ENCODE data around the gene CIITA. TPM values are rescaled to one million over a fixed set of nuclear protein-coding genes. Genes with fewer than 3 reads are reported as not detected.
"Not testable (repeated sequence)": the region's sequence is repeated elsewhere in the genome, so short reads cannot be mapped to it uniquely, and the experiment has no call there.

CIITA gene
- total RNA-seq, 2 experiments from 2014 or later = 1.4 to 1.5 TPM

DNA sequence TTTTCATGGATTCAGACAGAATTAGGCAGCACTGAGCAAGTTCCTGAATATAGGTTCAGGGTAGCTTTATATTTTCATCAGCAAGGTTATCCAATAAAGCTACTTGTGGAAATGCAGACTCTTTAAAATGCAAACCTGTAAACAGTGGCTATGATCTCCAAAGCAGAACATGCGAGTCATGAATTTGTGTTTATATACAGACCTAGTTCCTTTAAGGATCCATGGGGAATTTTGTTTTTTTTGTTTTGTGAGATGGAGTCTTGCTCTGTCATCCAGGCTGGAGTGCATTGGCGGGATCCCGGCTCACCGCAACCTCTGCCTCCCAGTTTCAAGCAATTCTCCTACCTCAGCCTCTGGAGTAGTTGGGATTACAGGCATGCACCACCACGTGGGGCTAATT, 82.2 kb downstream of the CIITA start:
- DNase-seq = no peak
- Mint-ChIP-seq H3K27ac (no peak overlapping the region), H3K27me3 (no peaks in the 10 kb centered on the region), H3K4me1 (peaks cover 26% of the 10 kb centered on the region), H3K9me3 (no peaks in the 10 kb centered on the region), H3K36me3 (peaks cover 16% of the 10 kb centered on the region), H3K4me3 (no peak overlapping the region)

DNA sequence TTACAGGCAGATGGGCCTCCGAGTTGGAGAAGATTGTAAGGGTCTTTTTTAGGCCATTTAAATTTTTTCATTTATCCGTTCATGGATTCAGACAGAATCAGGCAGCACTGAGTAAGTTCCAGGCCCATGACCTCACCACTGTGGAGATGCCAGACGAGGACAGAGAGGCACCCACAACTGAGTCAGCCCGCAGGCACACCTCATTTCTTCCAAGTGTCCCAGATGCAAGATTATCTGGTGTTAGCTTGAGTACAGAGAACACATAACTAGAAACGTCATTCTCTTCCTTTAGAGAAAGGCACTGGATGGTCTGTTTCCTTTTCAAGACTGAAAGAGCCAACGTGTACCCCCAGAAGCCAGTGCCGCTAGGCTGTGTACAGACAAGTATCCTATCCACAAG, 84.2 kb downstream of the CIITA start:
- Mint-ChIP-seq H3K36me3 (peaks cover 30% of the 10 kb centered on the region), H3K4me3 (no peak overlapping the region), H3K27ac (no peak overlapping the region), H3K9me3 (peaks cover 3% of the 10 kb centered on the region), H3K27me3 (no peaks in the 10 kb centered on the region), H3K4me1 (peaks cover 33% of the 10 kb centered on the region)
- no peak for DNase-seq

DNA sequence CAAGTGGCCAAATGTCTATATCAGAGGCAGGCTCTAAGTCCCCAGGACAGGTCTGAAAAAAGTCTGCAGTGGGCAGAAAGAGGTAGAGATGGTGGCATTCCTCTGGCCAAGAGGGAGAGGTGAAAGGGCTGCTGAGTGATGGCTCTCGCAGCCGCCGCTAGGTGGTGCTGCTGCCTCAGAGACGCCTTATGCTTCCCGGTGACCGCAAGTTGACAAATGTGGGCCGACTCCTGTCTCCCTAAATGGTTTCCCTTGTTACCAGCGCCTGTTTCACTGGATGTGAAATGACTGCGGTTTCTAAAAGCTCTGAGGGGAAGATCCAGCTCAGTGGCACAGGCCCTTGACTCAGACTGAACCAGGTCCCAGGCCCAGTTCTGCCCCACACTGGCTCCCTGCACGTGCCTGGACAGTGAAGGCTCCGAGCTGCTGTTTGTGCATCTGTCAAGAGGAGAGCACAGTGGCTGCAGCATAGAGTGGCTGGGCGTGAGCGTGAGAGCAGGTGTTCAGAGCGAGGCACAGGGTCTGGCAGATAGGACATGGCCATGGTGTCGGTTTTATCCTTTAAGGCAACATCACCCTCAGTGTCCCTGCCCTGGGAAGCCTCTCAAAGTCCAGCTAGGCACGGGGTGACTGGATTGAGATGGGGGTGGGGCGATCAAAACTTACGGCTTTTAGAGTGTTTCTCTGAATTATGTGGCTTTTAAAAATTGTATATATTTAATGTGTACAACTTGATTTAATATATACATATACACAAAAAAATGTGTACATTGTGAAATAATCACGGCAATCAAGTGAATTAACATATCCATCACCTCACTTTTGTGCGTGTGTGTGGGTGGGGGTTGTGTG, 87.3 kb downstream of the CIITA start:
- H3K4me1 Mint-ChIP-seq = peaks cover 33% of the 10 kb centered on the region
- no peak overlapping the region for H3K4me3 Mint-ChIP-seq
- DNase-seq = peak; percentile 75
- peaks cover 3% of the 10 kb centered on the region for H3K9me3 Mint-ChIP-seq
- H3K27ac Mint-ChIP-seq = peak overlapping the region; percentile 55
- peaks cover 35% of the 10 kb centered on the region for H3K36me3 Mint-ChIP-seq
- no peaks in the 10 kb centered on the region for H3K27me3 Mint-ChIP-seq

DNA sequence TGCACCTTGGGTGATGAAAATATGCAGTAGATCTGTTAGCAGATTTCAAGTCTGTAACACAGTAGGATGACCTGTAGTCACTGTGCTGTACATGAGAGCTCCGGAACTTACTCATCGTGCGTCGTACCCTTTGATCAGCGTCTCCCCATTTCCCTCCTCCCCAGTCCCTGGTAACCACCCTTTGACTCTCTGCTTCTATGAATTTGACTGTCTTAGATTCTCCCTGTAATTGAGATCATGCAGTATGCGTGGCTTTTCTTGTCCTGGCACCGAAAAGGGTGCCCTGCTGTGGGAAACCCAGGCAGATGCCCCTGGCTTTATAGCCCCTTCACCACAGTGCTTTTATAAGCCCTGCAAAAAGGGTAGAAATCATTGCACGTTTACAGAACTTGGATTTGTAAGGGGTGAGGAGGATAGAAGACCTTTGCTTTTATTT, 87.9 kb downstream of the CIITA start:
- Mint-ChIP-seq H3K9me3 (peaks cover 3% of the 10 kb centered on the region), H3K4me1 (peaks cover 33% of the 10 kb centered on the region), H3K27ac (peak overlapping the region; percentile 73), H3K36me3 (peaks cover 35% of the 10 kb centered on the region), H3K4me3 (peak overlapping the region; percentile 19), H3K27me3 (no peaks in the 10 kb centered on the region)
- DNase-seq = no peak

- H3K36me3 Mint-ChIP-seq = peaks cover 36% of the 10 kb centered on the region
- no peak for DNase-seq
- no peak overlapping the region for H3K4me3 Mint-ChIP-seq
- H3K27me3 Mint-ChIP-seq = no peaks in the 10 kb centered on the region
- peak overlapping the region; percentile 64 for H3K27ac Mint-ChIP-seq
- H3K9me3 Mint-ChIP-seq = peaks cover 3% of the 10 kb centered on the region
- H3K4me1 Mint-ChIP-seq = peaks cover 33% of the 10 kb centered on the region
Measured at GRCh38 chr16:10965440-10966061, 88.5 kb downstream of the CIITA start.

DNA sequence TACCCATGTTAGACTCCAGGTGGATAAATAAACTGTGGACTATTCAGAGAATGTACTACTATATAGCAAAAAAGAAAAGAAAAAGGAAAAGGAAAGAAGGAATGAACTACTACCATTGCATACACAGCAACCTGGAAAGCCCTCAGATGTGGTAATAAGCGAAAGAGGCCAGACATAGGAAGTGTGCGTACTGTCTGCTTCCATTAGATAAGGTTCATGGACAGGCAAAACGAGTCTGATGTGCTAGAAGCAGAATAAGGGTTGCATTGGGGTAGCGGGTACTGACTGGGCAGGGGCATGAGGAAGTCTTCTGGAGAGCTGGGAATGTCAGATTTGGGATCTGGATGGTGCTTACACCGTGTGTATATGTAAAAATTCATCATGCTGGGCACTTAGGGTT, 89.1 kb downstream of the CIITA start:
- peaks cover 3% of the 10 kb centered on the region for H3K9me3 Mint-ChIP-seq
- H3K4me1 Mint-ChIP-seq = peaks cover 33% of the 10 kb centered on the region
- peak overlapping the region; percentile 64 for H3K27ac Mint-ChIP-seq
- no peak overlapping the region for H3K4me3 Mint-ChIP-seq
- DNase-seq = no peak
- no peaks in the 10 kb centered on the region for H3K27me3 Mint-ChIP-seq
- peaks cover 41% of the 10 kb centered on the region for H3K36me3 Mint-ChIP-seq

GRCh38 chr16:10966559-10966958, 89.6 kb downstream of the CIITA start:
- DNase-seq, H3K9me3 Mint-ChIP-seq, H3K27me3 Mint-ChIP-seq, H3K4me3 Mint-ChIP-seq: not testable (repeated sequence)
- Mint-ChIP-seq H3K36me3 (peaks cover 44% of the 10 kb centered on the region), H3K27ac (peak overlapping the region; percentile 64), H3K4me1 (peaks cover 34% of the 10 kb centered on the region)

DNA sequence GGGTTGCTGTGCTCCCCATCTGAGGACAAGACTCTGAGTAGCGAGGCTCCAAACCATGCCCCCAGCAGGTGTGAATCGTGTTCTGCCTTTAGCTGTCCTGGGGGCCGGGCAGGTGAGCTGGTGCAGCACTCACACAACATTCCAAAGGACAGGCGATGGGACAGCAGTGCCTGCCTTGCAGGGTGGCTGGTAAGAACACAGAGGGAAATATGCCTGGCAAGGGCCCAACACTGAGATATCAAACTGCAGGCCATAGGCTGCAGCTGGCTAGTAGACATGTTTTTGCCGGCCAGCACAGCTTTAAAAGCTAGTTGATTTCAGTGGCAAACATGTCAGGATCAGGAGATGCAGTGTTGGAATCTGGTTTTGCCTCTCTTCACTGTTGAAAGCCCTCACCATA, 91.0 kb downstream of the CIITA start:
- Mint-ChIP-seq H3K27me3 (no peaks in the 10 kb centered on the region), H3K27ac (no peak overlapping the region), H3K4me3 (no peak overlapping the region), H3K4me1 (peaks cover 45% of the 10 kb centered on the region), H3K36me3 (peaks cover 46% of the 10 kb centered on the region), H3K9me3 (peaks cover 3% of the 10 kb centered on the region)
- DNase-seq = no peak

DNA sequence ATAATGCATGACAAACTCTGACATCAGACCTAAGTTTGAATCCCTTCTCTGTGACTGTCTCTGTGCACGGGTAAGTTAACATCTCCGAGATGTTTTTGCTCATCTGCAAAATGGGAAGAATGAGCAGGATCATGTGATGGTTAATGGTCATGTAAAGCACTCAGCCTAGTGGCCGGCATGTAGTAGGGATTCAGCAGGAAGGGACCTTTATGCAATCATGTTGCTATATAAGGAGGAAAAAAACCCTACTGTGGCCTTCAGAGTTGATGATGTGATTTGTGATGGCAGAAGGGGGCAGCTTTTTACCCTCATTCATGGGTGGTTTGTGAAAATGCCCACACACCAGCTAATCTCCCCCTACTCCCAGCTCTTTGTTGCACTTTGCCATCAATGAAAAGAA, 91.5 kb downstream of the CIITA start:
- peaks cover 46% of the 10 kb centered on the region for H3K36me3 Mint-ChIP-seq
- H3K27ac Mint-ChIP-seq = no peak overlapping the region
- H3K4me3 Mint-ChIP-seq = no peak overlapping the region
- peaks cover 49% of the 10 kb centered on the region for H3K4me1 Mint-ChIP-seq
- H3K9me3 Mint-ChIP-seq = peaks cover 3% of the 10 kb centered on the region
- H3K27me3 Mint-ChIP-seq = no peaks in the 10 kb centered on the region
- DNase-seq = no peak

- peaks cover 40% of the 10 kb centered on the region for H3K4me1 Mint-ChIP-seq
- H3K4me3 Mint-ChIP-seq = no peak overlapping the region
- no peaks in the 10 kb centered on the region for H3K27me3 Mint-ChIP-seq
- H3K27ac Mint-ChIP-seq = no peak overlapping the region
- no peak for DNase-seq
- H3K36me3 Mint-ChIP-seq = peaks cover 40% of the 10 kb centered on the region
- H3K9me3 Mint-ChIP-seq = peaks cover 3% of the 10 kb centered on the region
Measured at GRCh38 chr16:10969615-10970014, 92.6 kb downstream of the CIITA start.

GRCh38 chr16:10970065-10970464, 93.1 kb downstream of the CIITA start:
- Mint-ChIP-seq H3K27ac (no peak overlapping the region), H3K4me1 (peaks cover 36% of the 10 kb centered on the region), H3K27me3 (no peaks in the 10 kb centered on the region), H3K9me3 (peaks cover 3% of the 10 kb centered on the region), H3K4me3 (no peak overlapping the region), H3K36me3 (peaks cover 39% of the 10 kb centered on the region)
- DNase-seq = no peak

GRCh38 chr16:10971560-10971961, 94.6 kb downstream of the CIITA start:
- DNase-seq = no peak
- Mint-ChIP-seq H3K4me3 (no peak overlapping the region), H3K36me3 (peaks cover 28% of the 10 kb centered on the region), H3K27ac (no peak overlapping the region), H3K27me3 (no peaks in the 10 kb centered on the region), H3K4me1 (peaks cover 23% of the 10 kb centered on the region), H3K9me3 (no peaks in the 10 kb centered on the region)

DNA sequence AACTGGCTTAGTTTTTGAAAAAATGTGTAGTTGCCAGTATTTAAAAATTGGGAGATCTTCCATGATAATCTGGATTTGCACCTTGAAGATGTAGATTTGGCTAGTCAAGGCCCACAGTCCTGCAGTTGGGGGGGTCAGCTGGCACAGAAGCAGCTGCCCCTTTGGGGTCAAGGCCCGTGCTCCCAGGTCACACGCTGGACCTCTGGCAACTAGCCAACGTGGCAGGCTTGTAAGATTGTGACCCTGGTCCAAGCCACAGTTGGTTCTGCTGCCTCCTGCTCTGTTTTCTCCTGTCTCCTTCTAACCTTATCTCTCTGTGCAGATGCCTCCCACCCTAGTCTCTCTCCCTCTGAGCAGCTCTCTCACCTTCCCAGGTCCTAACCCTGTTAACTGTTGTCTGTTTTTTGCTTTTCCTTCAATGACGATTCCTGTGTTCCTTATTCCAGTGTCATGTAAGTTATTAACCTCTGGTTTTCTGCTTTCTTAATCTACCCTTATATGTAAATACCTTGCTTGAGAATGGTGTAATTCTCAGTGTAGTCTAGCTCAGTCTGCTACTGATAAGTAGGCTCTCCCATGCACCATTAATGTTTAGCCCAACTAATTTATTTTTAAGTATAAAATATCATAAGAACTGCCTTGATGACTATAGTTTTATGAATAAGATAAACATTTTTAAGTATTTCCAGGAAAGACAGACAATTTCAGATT, 95.3 kb downstream of the CIITA start:
- H3K9me3 Mint-ChIP-seq = no peaks in the 10 kb centered on the region
- H3K27me3 Mint-ChIP-seq = no peaks in the 10 kb centered on the region
- no peak overlapping the region for H3K4me3 Mint-ChIP-seq
- H3K36me3 Mint-ChIP-seq = peaks cover 23% of the 10 kb centered on the region
- H3K27ac Mint-ChIP-seq = no peak overlapping the region
- H3K4me1 Mint-ChIP-seq = peaks cover 21% of the 10 kb centered on the region
- DNase-seq = no peak

DNA sequence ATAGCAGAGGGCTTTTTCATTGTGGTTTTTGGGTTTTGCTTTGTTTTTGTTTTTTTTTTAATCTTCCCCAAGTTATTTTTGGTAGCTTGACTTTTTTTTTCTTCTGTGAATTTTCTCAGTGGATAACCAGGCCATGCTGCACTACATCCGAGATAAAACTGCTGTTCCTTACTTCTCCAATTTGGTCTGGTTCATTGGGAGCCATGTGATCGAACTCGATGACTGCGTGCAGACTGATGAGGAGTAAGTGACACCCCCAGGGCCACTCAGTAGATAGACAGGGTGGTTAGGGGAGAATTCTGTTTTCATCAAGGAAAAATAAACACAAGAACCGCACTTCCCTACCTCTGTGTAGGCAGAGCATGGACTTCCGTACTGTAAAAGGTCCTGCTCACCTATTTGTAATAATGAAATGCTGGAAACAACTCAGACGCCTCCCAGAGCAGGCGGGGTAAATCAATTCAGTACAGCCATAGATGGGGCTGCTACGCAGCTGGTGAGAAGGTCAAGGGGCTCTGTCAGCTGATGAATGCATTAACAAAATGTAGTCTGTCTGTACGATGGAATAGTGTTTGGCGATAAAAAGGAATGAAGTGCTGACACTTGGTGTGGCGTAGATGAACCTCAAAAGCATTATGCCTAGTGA, 95.9 kb downstream of the CIITA start:
- Mint-ChIP-seq H3K27ac (no peak overlapping the region), H3K36me3 (peaks cover 28% of the 10 kb centered on the region), H3K9me3 (no peaks in the 10 kb centered on the region), H3K27me3 (no peaks in the 10 kb centered on the region), H3K4me1 (peaks cover 24% of the 10 kb centered on the region), H3K4me3 (no peak overlapping the region)
- DNase-seq = no peak

DNA sequence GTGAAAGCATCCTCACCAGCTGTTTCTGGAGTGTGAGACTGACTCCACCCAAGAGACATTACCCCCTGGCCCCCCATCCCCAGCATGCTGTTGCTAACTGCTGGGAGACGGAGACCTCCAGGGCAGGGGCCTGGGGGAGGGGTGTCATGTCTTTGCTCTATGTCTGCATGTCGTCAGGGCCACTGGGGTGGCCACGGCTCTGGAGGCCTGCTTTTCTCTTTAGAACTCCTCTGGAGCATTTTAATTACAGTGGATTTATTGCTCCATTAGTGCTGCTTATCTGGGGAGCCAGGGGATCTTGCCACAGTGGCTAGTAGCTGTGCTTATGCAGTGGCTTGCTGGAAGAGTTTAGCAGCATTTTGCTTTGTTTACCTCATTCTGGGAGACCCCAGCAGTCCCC, 99.6 kb downstream of the CIITA start:
- Mint-ChIP-seq H3K27me3 (no peaks in the 10 kb centered on the region), H3K9me3 (no peaks in the 10 kb centered on the region), H3K4me3 (no peak overlapping the region), H3K4me1 (peaks cover 20% of the 10 kb centered on the region), H3K36me3 (peaks cover 20% of the 10 kb centered on the region), H3K27ac (no peak overlapping the region)
- no peak for DNase-seq
